HepG2 (cell line): Measurements from ENCODE around the gene TRIM31. TPM values are rescaled to one million over a fixed set of nuclear protein-coding genes. Genes with fewer than 3 reads are reported as not detected.

ENCODE experiments used
- ARNTL ChIP-seq: sonication (generic); formaldehyde crosslinking; IDR thresholded peaks from 2 replicates; pipeline ENCODE4 v1.4.0; 2020; ENCODE audit warnings: mild to moderate bottlenecking, missing genetic modification reagents
- E2F1 ChIP-seq: sonication (generic); formaldehyde crosslinking; IDR thresholded peaks from 2 replicates; pipeline ENCODE4 v1.5.0; 2020; ENCODE audit warnings: missing genetic modification reagents
- EED ChIP-seq: sonication (generic); formaldehyde crosslinking; IDR thresholded peaks from 2 replicates; pipeline ENCODE4 v1.5.0; 2020; ENCODE audit warnings: mild to moderate bottlenecking, missing genetic modification reagents
- GTF3A ChIP-seq: sonication (generic); formaldehyde crosslinking; conservative IDR thresholded peaks from 2 replicates; pipeline ENCODE4 v1.4.0; 2020; ENCODE audit warnings: mild to moderate bottlenecking, missing genetic modification reagents
- HCFC1 ChIP-seq: fragments of 150-350 bp; IDR thresholded peaks from 2 replicates; pipeline ENCODE4 v1.6.1; 2014; ENCODE audit warnings: low read depth, low read length
- NR2F1 ChIP-seq, 2 experiments: fragments of 450-650 bp in 1 of 2; formaldehyde crosslinking in 1 of 2; IDR thresholded peaks; 2 replicates each; pipeline versions ENCODE4 v1.5.0 to v1.6.1; 2016 to 2020; ENCODE audit warnings: mild to moderate bottlenecking in 1 of 2, missing compliant biosample characterization in 1 of 2, missing genetic modification reagents in 1 of 2, moderate library complexity in 1 of 2
- PAF1 ChIP-seq: IDR thresholded peaks from 2 replicates; pipeline ENCODE4 v1.6.1; 2016; ENCODE audit warnings: missing genetic modification reagents, missing compliant biosample characterization
- RELA ChIP-seq: sonication (generic); formaldehyde crosslinking; IDR thresholded peaks from 2 replicates; pipeline ENCODE4 v1.4.0; 2020; ENCODE audit warnings: missing genetic modification reagents
- SKIL ChIP-seq: sonication (generic); formaldehyde crosslinking; IDR thresholded peaks from 2 replicates; pipeline ENCODE4 v1.8.0; 2022; ENCODE audit warnings: missing genetic modification reagents, mild to moderate bottlenecking, moderate library complexity, borderline replicate concordance
- SMAD3 ChIP-seq: sonication (generic); formaldehyde crosslinking; IDR thresholded peaks from 2 replicates; pipeline ENCODE4 v1.4.0; 2020; ENCODE audit warnings: missing genetic modification reagents
- TRIM24 ChIP-seq: sonication (generic); formaldehyde crosslinking; IDR thresholded peaks from 2 replicates; pipeline ENCODE4 v1.8.0; 2022; ENCODE audit warnings: mild to moderate bottlenecking, missing genetic modification reagents
- ZEB1 ChIP-seq: IDR thresholded peaks from 2 replicates; pipeline ENCODE4 v1.6.1; 2012; ENCODE audit warnings: mild to moderate bottlenecking, low read depth, inconsistent platforms; ENCODE audit not compliant: insufficient replicate concordance
- ZFY ChIP-seq: sonication (generic); formaldehyde crosslinking; IDR thresholded peaks from 2 replicates; pipeline ENCODE4 v1.4.0; 2020; ENCODE audit warnings: missing genetic modification reagents
- ZNF550 ChIP-seq: sonication (generic); formaldehyde crosslinking; IDR thresholded peaks from 2 replicates; pipeline ENCODE4 v1.4.0; 2020; ENCODE audit warnings: mild to moderate bottlenecking, missing genetic modification reagents, borderline replicate concordance
- polyA plus RNA-seq, 8 experiments: library from polyadenylated mRNA; depleted of rRNA in 3 of 8; stranded (reverse) in 7 of 8; unstranded in 1 of 8; fragments of >200 nt; fragmentation: Illumina TruSeq in 4 of 8; extraction: Trizol in 4 of 8; gene quantifications; 2 replicates each; pipeline versions ENCODE4 v1.2.1 to v1.2.3, GENCODE V29; 2011 to 2016; ENCODE audit warnings: low read depth in 4 of 8, missing spikeins in 1 of 8, mixed read lengths in 1 of 8; ENCODE audit not compliant: insufficient read depth in 1 of 8
- total RNA-seq, 5 experiments: library from RNA; depleted of rRNA; stranded (reverse); fragments of >200 nt; fragmentation: Illumina TruSeq; extraction: Trizol; gene quantifications; 2 replicates each; pipeline ENCODE4 v1.2.3, GENCODE V29; 2016; ENCODE audit warnings: low read depth in 1 of 5
- TF ChIP-seq, protein P1 (sequence below): sonication (generic); formaldehyde crosslinking; IDR thresholded peaks from 2 replicates; pipeline ENCODE4 v1.5.0; 2020; ENCODE audit warnings: mild to moderate bottlenecking, missing genetic modification reagents, borderline replicate concordance
- TF ChIP-seq, protein P2 (sequence below): fragments of 450-650 bp; IDR thresholded peaks from 2 replicates; pipeline ENCODE4 v1.6.1; 2017
- TF ChIP-seq, protein P3 (sequence below): sonication (generic); formaldehyde crosslinking; IDR thresholded peaks from 2 replicates; pipeline ENCODE4 v1.4.0; 2020; ENCODE audit warnings: missing genetic modification reagents, borderline replicate concordance

Gene TRIM31
- total and polyA plus RNA-seq, 2 of the 13 experiments (the other 11 are each of a cell fraction or from before 2014, with no cell fraction given): 0.13 to 0.51 TPM

- TF ChIP-seq SKIL (peak; percentile 93), ZEB1 (no peak), GTF3A (0 out of 2 replicates have a peak, but pooled peaks have one; percentile 65), ZFY (CRISPR knock-in tag) (peak; percentile 54), E2F1 (no peak; the same call in 1 of the 2 replicates), PAF1 (CRISPR knock-in tag) (no peak), ARNTL (peak; percentile 67), ZNF550 (CRISPR knock-in tag) (peak; percentile 90; the same call in 1 of the 2 replicates), EED (peak; percentile 83; the same call in 1 of the 2 replicates), SMAD3 (CRISPR knock-in tag) (peak; percentile 83), TRIM24 (CRISPR knock-in tag) (no peak), NR2F1 (CRISPR knock-in tag; IDR thresholded peaks at IDR 0.05) (peak in 1 of 2 experiments; percentile 36; a peak in 1 of 4 replicates), RELA (CRISPR knock-in tag) (peak; percentile 24; the same call in 1 of the 2 replicates), HCFC1 (no peak)
- TF ChIP-seq, protein P1, sequence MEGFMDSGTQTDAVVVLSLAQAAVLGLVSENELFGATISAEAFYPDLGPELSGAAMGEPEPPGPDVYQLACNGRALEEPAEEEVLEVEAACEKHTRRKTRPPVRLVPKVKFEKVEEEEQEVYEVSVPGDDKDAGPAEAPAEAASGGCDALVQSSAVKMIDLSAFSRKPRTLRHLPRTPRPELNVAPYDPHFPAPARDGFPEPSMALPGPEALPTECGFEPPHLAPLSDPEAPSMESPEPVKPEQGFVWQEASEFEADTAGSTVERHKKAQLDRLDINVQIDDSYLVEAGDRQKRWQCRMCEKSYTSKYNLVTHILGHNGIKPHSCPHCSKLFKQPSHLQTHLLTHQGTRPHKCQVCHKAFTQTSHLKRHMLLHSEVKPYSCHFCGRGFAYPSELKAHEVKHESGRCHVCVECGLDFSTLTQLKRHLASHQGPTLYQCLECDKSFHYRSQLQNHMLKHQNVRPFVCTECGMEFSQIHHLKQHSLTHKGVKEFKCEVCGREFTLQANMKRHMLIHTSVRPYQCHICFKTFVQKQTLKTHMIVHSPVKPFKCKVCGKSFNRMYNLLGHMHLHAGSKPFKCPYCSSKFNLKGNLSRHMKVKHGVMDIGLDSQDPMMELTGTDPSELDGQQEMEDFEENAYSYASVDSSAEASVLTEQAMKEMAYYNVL: peak; percentile 80
- TF ChIP-seq, protein P2, sequence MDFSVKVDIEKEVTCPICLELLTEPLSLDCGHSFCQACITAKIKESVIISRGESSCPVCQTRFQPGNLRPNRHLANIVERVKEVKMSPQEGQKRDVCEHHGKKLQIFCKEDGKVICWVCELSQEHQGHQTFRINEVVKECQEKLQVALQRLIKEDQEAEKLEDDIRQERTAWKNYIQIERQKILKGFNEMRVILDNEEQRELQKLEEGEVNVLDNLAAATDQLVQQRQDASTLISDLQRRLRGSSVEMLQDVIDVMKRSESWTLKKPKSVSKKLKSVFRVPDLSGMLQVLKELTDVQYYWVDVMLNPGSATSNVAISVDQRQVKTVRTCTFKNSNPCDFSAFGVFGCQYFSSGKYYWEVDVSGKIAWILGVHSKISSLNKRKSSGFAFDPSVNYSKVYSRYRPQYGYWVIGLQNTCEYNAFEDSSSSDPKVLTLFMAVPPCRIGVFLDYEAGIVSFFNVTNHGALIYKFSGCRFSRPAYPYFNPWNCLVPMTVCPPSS: no peak
- TF ChIP-seq, protein P3, sequence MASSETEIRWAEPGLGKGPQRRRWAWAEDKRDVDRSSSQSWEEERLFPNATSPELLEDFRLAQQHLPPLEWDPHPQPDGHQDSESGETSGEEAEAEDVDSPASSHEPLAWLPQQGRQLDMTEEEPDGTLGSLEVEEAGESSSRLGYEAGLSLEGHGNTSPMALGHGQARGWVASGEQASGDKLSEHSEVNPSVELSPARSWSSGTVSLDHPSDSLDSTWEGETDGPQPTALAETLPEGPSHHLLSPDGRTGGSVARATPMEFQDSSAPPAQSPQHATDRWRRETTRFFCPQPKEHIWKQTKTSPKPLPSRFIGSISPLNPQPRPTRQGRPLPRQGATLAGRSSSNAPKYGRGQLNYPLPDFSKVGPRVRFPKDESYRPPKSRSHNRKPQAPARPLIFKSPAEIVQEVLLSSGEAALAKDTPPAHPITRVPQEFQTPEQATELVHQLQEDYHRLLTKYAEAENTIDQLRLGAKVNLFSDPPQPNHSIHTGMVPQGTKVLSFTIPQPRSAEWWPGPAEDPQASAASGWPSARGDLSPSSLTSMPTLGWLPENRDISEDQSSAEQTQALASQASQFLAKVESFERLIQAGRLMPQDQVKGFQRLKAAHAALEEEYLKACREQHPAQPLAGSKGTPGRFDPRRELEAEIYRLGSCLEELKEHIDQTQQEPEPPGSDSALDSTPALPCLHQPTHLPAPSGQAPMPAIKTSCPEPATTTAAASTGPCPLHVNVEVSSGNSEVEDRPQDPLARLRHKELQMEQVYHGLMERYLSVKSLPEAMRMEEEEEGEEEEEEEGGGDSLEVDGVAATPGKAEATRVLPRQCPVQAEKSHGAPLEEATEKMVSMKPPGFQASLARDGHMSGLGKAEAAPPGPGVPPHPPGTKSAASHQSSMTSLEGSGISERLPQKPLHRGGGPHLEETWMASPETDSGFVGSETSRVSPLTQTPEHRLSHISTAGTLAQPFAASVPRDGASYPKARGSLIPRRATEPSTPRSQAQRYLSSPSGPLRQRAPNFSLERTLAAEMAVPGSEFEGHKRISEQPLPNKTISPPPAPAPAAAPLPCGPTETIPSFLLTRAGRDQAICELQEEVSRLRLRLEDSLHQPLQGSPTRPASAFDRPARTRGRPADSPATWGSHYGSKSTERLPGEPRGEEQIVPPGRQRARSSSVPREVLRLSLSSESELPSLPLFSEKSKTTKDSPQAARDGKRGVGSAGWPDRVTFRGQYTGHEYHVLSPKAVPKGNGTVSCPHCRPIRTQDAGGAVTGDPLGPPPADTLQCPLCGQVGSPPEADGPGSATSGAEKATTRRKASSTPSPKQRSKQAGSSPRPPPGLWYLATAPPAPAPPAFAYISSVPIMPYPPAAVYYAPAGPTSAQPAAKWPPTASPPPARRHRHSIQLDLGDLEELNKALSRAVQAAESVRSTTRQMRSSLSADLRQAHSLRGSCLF (CRISPR knock-in tag): no peak
Measured at GRCh38 chr6:30100585-30101443, 12.1 kb downstream of the TRIM31 start (continued).
